B cell (primary cell): ENCODE results near the gene ATP8A1. TPM values are rescaled to one million over a fixed set of nuclear protein-coding genes. Genes with fewer than 3 reads are reported as not detected.
"Not testable (repeated sequence)": the region's sequence is repeated elsewhere in the genome, so short reads cannot be mapped to it uniquely, and the experiment has no call there.

ENCODE experiments used
- ATAC-seq: fragments of 200-7000 bp; cut with Tn5 transposase; one replicate; pipeline ENCODE4 v1.10.0; 2021; ENCODE audit warnings: low read depth, mild to moderate bottlenecking, moderate number of reproducible peaks, moderate library complexity
- CTCF ChIA-PET: fragments of 350-600 bp; sonication (Branson Sonifier 250); formaldehyde crosslinking; loops from one replicate; lab custom pipeline; 2021; ENCODE audit warnings: antibody characterized with exemption, inconsistent platforms; lab: Charles Lee
- POLR2A ChIA-PET: fragments of 350-600 bp; sonication (Branson Sonifier 250); formaldehyde crosslinking; loops from one replicate; lab custom pipeline; 2021; ENCODE audit warnings: antibody characterized with exemption; lab: Charles Lee
- DNase-seq: peaks from one replicate; pipeline ENCODE4 v3.0.0; 2013
- H2AFZ ChIP-seq: 2 replicates; pipeline ENCODE4 v1.6.1; 2012; ENCODE audit warnings: mild to moderate bottlenecking, low read depth, low read length; ENCODE audit not compliant: insufficient read depth, poor library complexity, severe bottlenecking
- H3K27ac ChIP-seq, 2 donors: 1 replicate in 1 of 2; 2 replicates in 1 of 2; pipeline ENCODE4 v1.5.1; 2012 to 2013; ENCODE audit warnings: low read length in 2 of 2, mild to moderate bottlenecking in 2 of 2, moderate library complexity in 1 of 2
- H3K27me3 ChIP-seq, 4 experiments: fragments of 200-600 bp in 1 of 4; sonication (generic) in 1 of 4; replicated peaks in 1 of 4; 1 replicate in 2 of 4; 2 replicates in 2 of 4; pipeline versions ENCODE4 v1.6.1 to v1.7.0; 2013 to 2016; ENCODE audit warnings: low read length in 3 of 4, mild to moderate bottlenecking in 2 of 4, mixed read lengths in 1 of 4, moderate library complexity in 1 of 4; ENCODE audit not compliant: insufficient read depth in 4 of 4, control insufficient read depth in 3 of 4; ENCODE audit errors: control extremely low read depth in 1 of 4
- H3K36me3 ChIP-seq, 2 experiments: replicated peaks in 1 of 2; 1 replicate in 1 of 2; 2 replicates in 1 of 2; pipeline versions ENCODE4 v1.6.1 to v1.7.1; 2013; ENCODE audit warnings: low read length in 1 of 2; ENCODE audit not compliant: insufficient read depth in 2 of 2, control insufficient read depth in 1 of 2; ENCODE audit errors: control extremely low read depth in 1 of 2, extremely low read depth in 1 of 2
- H3K4me1 ChIP-seq, 2 donors: fragments of 200-600 bp in 1 of 2; sonication (generic) in 1 of 2; 1 replicate in 1 of 2; 2 replicates in 1 of 2; pipeline versions ENCODE4 v1.5.1 to v1.6.1; 2013 to 2017; ENCODE audit warnings: low read length in 2 of 2; ENCODE audit not compliant: control insufficient read depth in 2 of 2, insufficient read depth in 2 of 2
- H3K4me2 ChIP-seq: replicated peaks from 2 replicates; pipeline ENCODE3; 2012; ENCODE audit warnings: mild to moderate bottlenecking, low read depth, low read length; ENCODE audit not compliant: poor library complexity, severe bottlenecking
- H3K4me3 ChIP-seq, 5 experiments: fragments of 200-600 bp in 1 of 5; sonication (generic) in 1 of 5; 1 replicate in 3 of 5; 2 replicates in 2 of 5; pipeline versions ENCODE4 v1.5.1 to v1.7.0; 2011 to 2016; ENCODE audit warnings: low read length in 4 of 5, mild to moderate bottlenecking in 4 of 5, low read depth in 2 of 5, control low read depth in 1 of 5, moderate library complexity in 1 of 5; ENCODE audit not compliant: insufficient read depth in 1 of 5; ENCODE audit errors: control extremely low read depth in 1 of 5, extremely low read depth in 1 of 5
- H3K79me2 ChIP-seq: fragments of 200-600 bp; sonication (generic); one replicate; pipeline ENCODE4 v1.6.0; 2016; ENCODE audit warnings: low read length; ENCODE audit not compliant: control insufficient read depth, insufficient read depth
- H3K9ac ChIP-seq: fragments of 200-600 bp; sonication (generic); 2 replicates; pipeline ENCODE4 v1.6.1; 2017; ENCODE audit warnings: mild to moderate bottlenecking, low read length, moderate library complexity
- H3K9me3 ChIP-seq, 3 donors: one replicate each; pipeline versions ENCODE4 v1.6.1 to v1.7.1; 2013; ENCODE audit warnings: low read length in 2 of 3; ENCODE audit not compliant: control insufficient read depth in 2 of 3, insufficient read depth in 1 of 3; ENCODE audit errors: control extremely low read depth in 1 of 3
- H4K20me1 ChIP-seq: 2 replicates; pipeline ENCODE4 v1.6.0; 2012; ENCODE audit warnings: mild to moderate bottlenecking, low read length; ENCODE audit not compliant: insufficient read depth, control insufficient read depth, poor library complexity, severe bottlenecking
- H3K27ac Mint-ChIP-seq: one replicate; pipeline ENCODE4 v1.8.0; 2021; ENCODE audit warnings: mixed read lengths
- H3K27me3 Mint-ChIP-seq: one replicate; pipeline ENCODE4 v1.8.0; 2021; ENCODE audit warnings: mixed read lengths
- H3K4me1 Mint-ChIP-seq: one replicate; pipeline ENCODE4 v1.8.0; 2021; ENCODE audit warnings: mixed read lengths
- H3K4me3 Mint-ChIP-seq: one replicate; pipeline ENCODE4 v1.8.0; 2021; ENCODE audit warnings: mixed read lengths
- H3K9me3 Mint-ChIP-seq: one replicate; pipeline ENCODE4 v1.8.0; 2022; ENCODE audit warnings: mixed read lengths; ENCODE audit not compliant: insufficient read depth
- EZH2 ChIP-seq: IDR thresholded peaks from 2 replicates; pipeline ENCODE4 v1.6.1; 2012; ENCODE audit warnings: borderline replicate concordance, low read depth, mild to moderate bottlenecking, moderate library complexity, low read length; ENCODE audit not compliant: insufficient read depth, poor library complexity, severe bottlenecking
- WGBS: methylation state at CpG from one replicate; pipeline ENCODE4 v1.1.5; 2013; ENCODE audit warnings: missing lambda C conversion rate; ENCODE audit not compliant: insufficient coverage; 5-methylcytosine and 5-hydroxymethylcytosine counted together
- intact Hi-C: fragments of 100-400 bp; cut with micrococcal nuclease; formaldehyde crosslinking; loops from one replicate; pipeline ENCODE4 v1.10.0; 2022
- polyA plus RNA-seq: library from polyadenylated mRNA; depleted of rRNA; stranded (reverse); fragments of >200 nt; gene quantifications from 2 replicates; pipeline ENCODE4 v1.2.3, GENCODE V29; 2012
- total RNA-seq, 2 donors: library from RNA; stranded (reverse); fragments of 120-200 nt in 1 of 2; gene quantifications; 1 replicate in 1 of 2; 2 replicates in 1 of 2; pipeline versions ENCODE4 v1.2.3 to v1.2.4, GENCODE V29; 2013 to 2022
- TF ChIP-seq, protein P1 (sequence below): fragments of 200-600 bp; IDR thresholded peaks from one replicate; pipeline ENCODE4 v1.8.0; 2022; ENCODE audit warnings: antibody characterized with exemption, mild to moderate bottlenecking

The ATP8A1 gene
- total and polyA plus RNA-seq, 2 donors (not counting 1 experiment from before 2014, with no cell fraction given), result 28.7 to 51.8 TPM

DNA sequence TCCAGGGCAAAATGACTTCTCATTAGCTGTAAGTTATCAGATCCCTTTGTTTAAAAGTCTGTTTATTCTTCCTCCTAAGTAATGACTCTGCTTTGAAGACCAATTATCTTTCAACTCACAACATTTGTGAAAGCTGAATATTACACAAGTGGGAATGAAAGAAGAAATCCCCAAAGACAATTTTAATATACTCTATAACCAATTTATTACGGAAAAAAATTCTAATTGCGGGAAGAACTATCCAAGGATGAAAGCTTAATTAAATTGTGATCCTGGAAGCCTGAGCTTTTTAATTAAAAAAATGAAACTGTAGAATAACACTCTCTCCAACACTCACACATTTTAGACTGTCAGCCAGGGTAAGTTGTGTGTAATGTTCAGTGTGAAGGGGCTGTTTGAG, 275.2 kb downstream of the ATP8A1 start:
- Histone ChIP-seq H3K27me3 (peaks cover 0 to 3% (median 0%) of the 10 kb centered on the region in 4 experiments), H2AFZ (no peak overlapping the region), H3K27ac (no peak overlapping the region), H3K4me3 (no peak overlapping the region), H3K4me2 (no peak overlapping the region), H3K79me2 (no peaks in the 10 kb centered on the region), H3K36me3 (no peaks in the 10 kb centered on the region), H3K9me3 (no peaks in the 10 kb centered on the region), H4K20me1 (no peaks in the 10 kb centered on the region), H3K9ac (no peak overlapping the region), H3K4me1 (no peaks in the 10 kb centered on the region)
- Mint-ChIP-seq H3K27me3 (peaks cover 20% of the 10 kb centered on the region), H3K4me3 (no peak overlapping the region), H3K4me1 (no peaks in the 10 kb centered on the region), H3K27ac (no peak overlapping the region), H3K9me3 (no peaks in the 10 kb centered on the region)
- ATAC-seq, result no peak
- CTCF ChIA-PET, result no interaction called here
- intact Hi-C loops, result no loop called here
- POLR2A ChIA-PET, result no interaction called here
- no CpG with 5 or more reads among the region's 2 CpGs for WGBS
- TF ChIP-seq EZH2, result no peak
- TF ChIP-seq, protein P1, sequence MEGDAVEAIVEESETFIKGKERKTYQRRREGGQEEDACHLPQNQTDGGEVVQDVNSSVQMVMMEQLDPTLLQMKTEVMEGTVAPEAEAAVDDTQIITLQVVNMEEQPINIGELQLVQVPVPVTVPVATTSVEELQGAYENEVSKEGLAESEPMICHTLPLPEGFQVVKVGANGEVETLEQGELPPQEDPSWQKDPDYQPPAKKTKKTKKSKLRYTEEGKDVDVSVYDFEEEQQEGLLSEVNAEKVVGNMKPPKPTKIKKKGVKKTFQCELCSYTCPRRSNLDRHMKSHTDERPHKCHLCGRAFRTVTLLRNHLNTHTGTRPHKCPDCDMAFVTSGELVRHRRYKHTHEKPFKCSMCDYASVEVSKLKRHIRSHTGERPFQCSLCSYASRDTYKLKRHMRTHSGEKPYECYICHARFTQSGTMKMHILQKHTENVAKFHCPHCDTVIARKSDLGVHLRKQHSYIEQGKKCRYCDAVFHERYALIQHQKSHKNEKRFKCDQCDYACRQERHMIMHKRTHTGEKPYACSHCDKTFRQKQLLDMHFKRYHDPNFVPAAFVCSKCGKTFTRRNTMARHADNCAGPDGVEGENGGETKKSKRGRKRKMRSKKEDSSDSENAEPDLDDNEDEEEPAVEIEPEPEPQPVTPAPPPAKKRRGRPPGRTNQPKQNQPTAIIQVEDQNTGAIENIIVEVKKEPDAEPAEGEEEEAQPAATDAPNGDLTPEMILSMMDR, result no peak
- no peak for DNase-seq

DNA sequence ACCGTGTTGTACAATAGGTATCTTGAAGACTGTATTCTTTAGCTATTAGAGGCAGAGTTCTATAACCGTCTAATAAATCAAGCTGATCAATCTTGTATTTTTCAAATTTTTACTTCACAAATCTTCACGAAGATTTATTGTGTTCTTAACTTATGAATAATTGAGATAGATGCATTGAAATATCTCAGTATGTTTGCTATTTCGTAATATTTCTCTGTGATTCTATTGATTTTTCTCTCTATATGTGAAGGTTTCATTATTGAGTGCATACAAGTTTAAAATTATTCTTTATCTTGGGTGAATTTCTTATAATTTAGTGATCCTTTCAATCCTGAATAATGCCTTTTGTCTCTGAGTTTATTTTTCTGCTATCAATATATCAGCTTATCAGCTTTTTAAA, 279.4 kb downstream of the ATP8A1 start:
- Mint-ChIP-seq H3K27ac (no peak overlapping the region), H3K9me3 (no peaks in the 10 kb centered on the region), H3K27me3 (peaks cover 29% of the 10 kb centered on the region), H3K4me3 (no peak overlapping the region), H3K4me1 (no peaks in the 10 kb centered on the region)
- H3K27ac ChIP-seq, result no peak overlapping the region
- WGBS, result no CpG with 5 or more reads among the region's 4 CpGs
- no peak overlapping the region for H2AFZ ChIP-seq
- no peaks in the 10 kb centered on the region for H3K36me3 ChIP-seq
- intact Hi-C loops, result no loop called here
- TF ChIP-seq EZH2, result no peak
- TF ChIP-seq, protein P1, result no peak
- H4K20me1 ChIP-seq, result no peaks in the 10 kb centered on the region
- H3K79me2 ChIP-seq, result no peaks in the 10 kb centered on the region
- ChIA-PET POLR2A (no interaction called here), CTCF (no interaction called here)
- ATAC-seq (no peak), DNase-seq (no peak)
- no peaks in the 10 kb centered on the region for H3K4me1 ChIP-seq
- no peaks in the 10 kb centered on the region for H3K9me3 ChIP-seq
- H3K4me3 ChIP-seq, result no peak overlapping the region
- H3K27me3 ChIP-seq, result peaks cover 0 to 8% (median 0%) of the 10 kb centered on the region in 4 experiments
- no peak overlapping the region for H3K4me2 ChIP-seq
- no peak overlapping the region for H3K9ac ChIP-seq

DNA sequence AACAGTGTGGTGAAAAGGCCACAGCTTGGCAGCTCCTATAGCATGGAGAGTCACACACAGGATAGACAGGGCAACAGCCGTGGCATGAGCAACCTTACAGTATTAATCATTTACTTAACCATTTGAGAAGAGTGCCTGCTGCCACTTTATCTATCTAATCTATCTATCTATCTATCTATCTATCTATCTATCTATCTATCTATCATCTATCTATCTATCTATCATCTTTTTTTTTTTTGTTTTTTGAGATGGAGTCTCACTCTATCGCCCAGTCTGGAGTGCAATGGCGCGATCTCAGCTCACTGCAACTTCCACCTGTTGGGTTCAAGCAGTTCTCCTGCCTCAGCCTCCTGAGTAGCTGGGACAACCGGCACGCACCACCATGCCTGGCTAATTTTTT, 284.6 kb downstream of the ATP8A1 start:
- H3K27me3 ChIP-seq, H4K20me1 ChIP-seq, H3K27ac Mint-ChIP-seq, H3K9ac ChIP-seq, ATAC-seq, H3K27ac ChIP-seq, H3K4me3 Mint-ChIP-seq, H2AFZ ChIP-seq, H3K4me1 ChIP-seq, H3K4me1 Mint-ChIP-seq, H3K9me3 ChIP-seq, H3K36me3 ChIP-seq, POLR2A ChIA-PET, H3K4me2 ChIP-seq, intact Hi-C loops, H3K4me3 ChIP-seq, H3K9me3 Mint-ChIP-seq, H3K79me2 ChIP-seq, DNase-seq: not testable (repeated sequence)
- CTCF ChIA-PET, result interaction anchor here (1.1 to 3.8 kb wide), 4 partner anchors 25 to 415 kb away, joined by 3 to 43 read pairs (median 4); partner anchors contain the start of gene SHISA3
- peaks cover 17% of the 10 kb centered on the region for H3K27me3 Mint-ChIP-seq
- 100% methylated on average over 5 of the region's 6 CpGs for WGBS
